NCI-H526 (cell line): ENCODE results near the gene DISP2.

ENCODE experiments used
- DNase-seq, 2 experiments: peaks; one replicate each; lab custom pipeline; 2025; lab: John Stamatoyannopoulos, UW

DISP2 gene

GRCh38 chr15:40424483-40425115 is 66.6 kb downstream of the DISP2 start:
- DNase-seq, result no peak

DNA sequence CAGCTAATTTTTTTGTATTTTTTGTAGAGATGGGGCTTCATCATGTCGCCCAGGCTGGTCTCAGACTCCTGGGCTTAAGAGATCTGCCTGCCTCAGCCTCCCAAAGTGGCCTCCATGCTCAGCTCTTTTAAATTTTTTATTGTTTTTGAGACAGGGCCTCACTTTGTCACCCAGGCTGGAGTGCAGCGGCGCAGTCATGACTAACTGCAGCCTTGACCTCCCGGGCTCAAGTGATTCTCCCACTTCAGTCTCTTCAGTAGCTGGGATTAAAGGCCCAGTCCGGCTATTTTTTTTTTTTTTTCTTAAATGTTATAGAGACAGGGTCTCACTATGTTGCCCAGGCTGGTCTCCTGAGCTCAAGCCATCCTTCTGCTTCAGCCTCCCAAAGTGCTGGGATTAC is 67.7 kb downstream of the DISP2 start:
- DNase-seq, result no peak

- DNase-seq, result no peak
These were observed 69.2 kb downstream of the DISP2 start for GRCh38 chr15:40427188-40427587.

DNA sequence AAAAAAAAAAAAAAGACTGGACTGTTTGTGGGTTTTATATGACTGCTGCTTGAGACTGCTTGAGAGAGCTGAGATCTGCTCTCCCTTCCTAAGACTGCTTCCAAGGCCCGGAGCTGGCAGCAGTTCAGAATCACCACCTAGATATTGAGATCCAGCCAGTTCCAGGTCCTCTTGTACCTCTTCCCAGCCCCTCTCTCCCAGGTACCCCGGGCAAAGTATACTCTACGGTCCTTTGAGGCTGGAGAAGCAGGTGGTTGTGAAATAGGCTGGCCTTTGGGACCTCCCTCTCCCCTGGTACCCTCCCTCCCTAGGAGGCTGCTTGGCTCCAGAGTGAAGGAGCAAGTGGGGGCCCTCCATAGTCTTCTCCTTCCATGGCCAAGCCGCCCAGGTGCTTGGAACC is 70.2 kb downstream of the DISP2 start:
- no peak for DNase-seq
